ENCODE measurements around the gene KCNG1. TPM values are rescaled to one million over a fixed set of nuclear protein-coding genes. Genes with fewer than 3 reads are reported as not detected.

The KCNG1 gene
- 0.40 and 1.5 TPM in 2 replicates for total RNA-seq

GRCh38 chr20:51022803-51023616 lies at the start of gene KCNG1:
Gene KCNG1, minus strand, starts transcription at chr20:51023107. Its CDS starts 12,769 bp downstream, at chr20:51010338.

GRCh38 chr20:50958615-50959542 lies 64.0 kb downstream of the KCNG1 start, which contains the start of gene MOCS3:
Gene MOCS3, plus strand, starts transcription at chr20:50958818. Its CDS starts 25 bp downstream, at chr20:50958843.

DNA sequence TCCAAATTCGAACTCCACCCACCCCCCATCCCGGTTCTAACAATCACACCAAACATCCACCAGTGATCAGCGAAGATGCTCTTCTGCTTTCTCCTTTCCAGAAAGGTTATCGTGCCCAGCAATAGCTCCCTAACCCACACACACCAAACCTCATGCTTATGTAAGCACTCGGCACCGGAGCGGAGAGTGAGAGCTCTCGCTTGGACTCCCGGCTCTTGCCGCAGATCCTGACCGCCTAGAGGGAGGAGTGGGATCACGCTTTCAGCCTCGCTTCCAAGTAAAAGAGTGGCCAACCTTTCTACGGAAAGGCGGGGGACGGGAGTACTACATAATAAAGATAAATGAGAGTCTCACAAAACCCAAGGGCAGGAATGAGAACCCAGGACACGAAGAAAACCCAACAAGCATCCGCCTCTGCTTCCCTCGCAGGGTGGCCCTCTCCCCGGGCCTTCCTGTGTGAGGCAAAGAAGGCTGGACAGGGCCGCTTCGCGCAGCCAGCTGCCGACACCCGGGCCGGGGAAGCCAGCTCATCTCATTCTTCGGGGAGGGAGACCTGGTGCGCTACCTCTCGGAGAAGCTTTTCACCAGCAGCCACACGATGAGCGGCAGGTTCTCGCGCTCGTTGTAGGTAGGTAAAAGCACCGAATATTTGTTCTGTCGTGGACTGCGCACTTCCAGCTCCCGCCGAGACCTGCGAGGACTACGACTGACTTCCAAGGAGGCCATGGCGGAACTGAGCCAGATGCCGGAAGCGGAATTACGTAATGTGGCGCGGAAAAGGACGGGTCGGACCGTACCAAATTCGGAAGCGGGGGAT lies 64.9 kb downstream of the KCNG1 start, which contains the start of gene DPM1:
DPM1 (minus strand) TSS at position 735 of the 817 bp plus-strand sequence; CDS start at position 726, 9 bp downstream.

Other genes starting within 250 kb of the KCNG1 start
- gene BCAS4, start 228.0 kb downstream of the KCNG1 start, total RNA-seq: 1.0 and 2.9 TPM in 2 replicates
- gene ADNP, start 91.7 kb downstream of the KCNG1 start, total RNA-seq: 54.0 and 56.4 TPM in 2 replicates
- 91.2 and 102 TPM in 2 replicates for gene DPM1, start 64.6 kb downstream of the KCNG1 start, total RNA-seq
- gene MOCS3, start 64.3 kb downstream of the KCNG1 start, total RNA-seq: 7.4 and 9.0 TPM in 2 replicates

Measured in thoracic aorta endothelial cell (primary cell).